BLaER1 (cell line): ENCODE measurements around the gene METTL17.
"Not testable (repeated sequence)": the region's sequence is repeated elsewhere in the genome, so short reads cannot be mapped to it uniquely, and the experiment has no call there.

ENCODE experiments used
- H3K27ac ChIP-seq: shearing (Covaris generic); formaldehyde crosslinking; 2 replicates; pipeline ENCODE4 v1.8.1; 2022
- H3K27me3 ChIP-seq: shearing (Covaris generic); formaldehyde crosslinking; 2 replicates; pipeline ENCODE4 v1.8.1; 2022
- H3K36me3 ChIP-seq: shearing (Covaris generic); formaldehyde crosslinking; 2 replicates; pipeline ENCODE4 v1.8.1; 2022
- H3K4me1 ChIP-seq: shearing (Covaris generic); formaldehyde crosslinking; 2 replicates; pipeline ENCODE4 v1.8.1; 2022
- H3K4me2 ChIP-seq: shearing (Covaris generic); formaldehyde crosslinking; 2 replicates; pipeline ENCODE4 v1.8.1; 2022
- H3K4me3 ChIP-seq: shearing (Covaris generic); formaldehyde crosslinking; 2 replicates; pipeline ENCODE4 v1.8.1; 2022
- H3K9ac ChIP-seq: shearing (Covaris generic); formaldehyde crosslinking; 2 replicates; pipeline ENCODE4 v1.8.1; 2022
- H3K9me3 ChIP-seq: shearing (Covaris generic); formaldehyde crosslinking; 2 replicates; pipeline ENCODE4 v1.8.1; 2022
- H4K20me1 ChIP-seq: shearing (Covaris generic); formaldehyde crosslinking; 2 replicates; pipeline ENCODE4 v1.8.1; 2022
- Cebpa-rat ChIP-seq: shearing (Covaris generic); IDR thresholded peaks from 2 replicates; pipeline ENCODE4 v1.8.1; 2022

The METTL17 gene

DNA sequence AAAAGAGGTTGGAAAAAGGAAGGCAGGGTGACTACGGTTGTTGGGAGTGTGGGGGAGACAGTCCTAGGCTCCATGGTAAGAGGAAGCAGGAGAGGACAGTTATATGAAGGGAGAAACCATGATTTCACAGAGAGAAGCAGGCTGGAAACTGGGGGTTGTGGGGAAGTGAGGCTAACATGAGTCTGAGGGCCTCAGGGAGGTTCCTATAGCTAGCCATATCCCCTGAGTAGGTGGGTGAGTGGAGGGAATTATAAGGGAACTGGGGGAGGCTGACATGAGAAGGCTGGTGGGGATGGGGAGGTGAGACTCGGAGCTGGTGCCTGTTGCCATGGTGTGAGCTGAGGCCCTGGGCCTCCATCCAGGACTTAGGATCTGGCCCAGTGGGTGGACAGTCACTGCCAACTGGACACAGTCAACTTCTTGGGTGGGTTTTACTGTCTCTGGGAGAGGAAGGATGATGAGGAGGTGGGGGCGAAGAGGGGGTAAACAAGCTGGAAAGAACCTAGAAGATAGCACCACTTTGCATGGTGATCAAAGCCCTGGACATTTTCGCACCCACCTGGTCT lies 43.4 kb downstream of the METTL17 start:
- no peaks in the 10 kb centered on the region for H3K9me3 ChIP-seq
- no peak overlapping the region for H3K4me2 ChIP-seq
- no peak for TF ChIP-seq Cebpa-rat
- H3K36me3 ChIP-seq: no peaks in the 10 kb centered on the region
- no peak overlapping the region for H3K9ac ChIP-seq
- H4K20me1 ChIP-seq: no peaks in the 10 kb centered on the region
- H3K27me3 ChIP-seq: no peaks in the 10 kb centered on the region
- no peaks in the 10 kb centered on the region for H3K4me1 ChIP-seq
- no peak overlapping the region for H3K27ac ChIP-seq
- H3K4me3 ChIP-seq: no peak overlapping the region

DNA sequence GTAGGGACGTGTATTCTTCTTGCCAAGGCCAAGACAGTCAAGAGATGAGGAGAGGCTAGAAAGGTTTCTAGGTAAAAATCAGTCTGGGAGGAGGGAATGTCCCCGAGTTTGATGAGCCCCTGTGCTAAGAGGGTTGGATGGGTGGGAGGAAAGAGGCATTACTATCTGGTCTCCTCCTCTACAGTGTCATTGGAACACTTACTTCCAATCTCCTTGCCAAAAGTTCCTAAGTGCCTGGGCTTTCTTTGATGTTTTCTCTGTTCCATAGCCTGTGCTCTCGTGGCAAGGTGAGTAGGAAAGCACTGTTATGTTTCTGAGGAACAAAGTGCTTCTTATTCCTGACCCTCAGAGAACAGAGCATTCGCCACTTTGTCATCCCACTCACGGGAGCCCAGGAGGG lies 44.9 kb downstream of the METTL17 start, which contains the start of gene RNASE13:
TSS of gene RNASE13 (minus strand) at position 101 of the 400 bp plus-strand sequence. CDS start 519 bp downstream, outside the sequence.
- TF ChIP-seq Cebpa-rat: no peak
- H3K4me2 ChIP-seq: no peak within 1 kb of the TSS
- no peaks in the 10 kb centered on the region for H3K27me3 ChIP-seq
- no peaks in the 10 kb centered on the region for H3K36me3 ChIP-seq
- no peak within 1 kb of the TSS for H3K9ac ChIP-seq
- no peaks in the 10 kb centered on the region for H3K4me1 ChIP-seq
- no peaks in the 10 kb centered on the region for H3K9me3 ChIP-seq
- H4K20me1 ChIP-seq: no peaks in the 10 kb centered on the region
- H3K27ac ChIP-seq: no peak within 1 kb of the TSS
- H3K4me3 ChIP-seq: no peak within 1 kb of the TSS

DNA sequence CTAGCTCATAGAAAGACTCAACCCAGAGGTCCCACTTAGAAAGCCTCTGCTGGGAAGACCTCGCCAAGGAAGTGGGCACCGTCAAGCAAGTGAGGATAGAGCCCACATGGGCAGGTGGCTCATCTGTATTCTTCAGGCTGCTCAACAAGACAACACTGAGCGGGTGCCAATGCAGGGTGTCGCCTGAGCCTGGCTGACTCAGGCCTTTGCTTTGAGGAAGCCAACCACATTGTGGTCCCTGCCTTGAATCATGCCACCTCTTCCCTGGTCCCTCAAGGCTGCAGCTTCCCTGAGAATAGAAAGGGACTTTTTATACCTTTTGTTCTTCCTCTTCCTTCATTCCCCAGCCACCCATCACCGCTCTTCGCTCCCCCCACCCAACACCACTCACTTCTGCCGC lies 47.0 kb downstream of the METTL17 start:
- Histone ChIP-seq H3K9me3 (no peaks in the 10 kb centered on the region), H3K4me3 (no peak overlapping the region), H3K27me3 (no peaks in the 10 kb centered on the region), H3K4me1 (no peaks in the 10 kb centered on the region), H3K27ac (no peak overlapping the region), H3K36me3 (no peaks in the 10 kb centered on the region), H4K20me1 (no peaks in the 10 kb centered on the region), H3K4me2 (no peak overlapping the region), H3K9ac (no peak overlapping the region)
- TF ChIP-seq Cebpa-rat: no peak

DNA sequence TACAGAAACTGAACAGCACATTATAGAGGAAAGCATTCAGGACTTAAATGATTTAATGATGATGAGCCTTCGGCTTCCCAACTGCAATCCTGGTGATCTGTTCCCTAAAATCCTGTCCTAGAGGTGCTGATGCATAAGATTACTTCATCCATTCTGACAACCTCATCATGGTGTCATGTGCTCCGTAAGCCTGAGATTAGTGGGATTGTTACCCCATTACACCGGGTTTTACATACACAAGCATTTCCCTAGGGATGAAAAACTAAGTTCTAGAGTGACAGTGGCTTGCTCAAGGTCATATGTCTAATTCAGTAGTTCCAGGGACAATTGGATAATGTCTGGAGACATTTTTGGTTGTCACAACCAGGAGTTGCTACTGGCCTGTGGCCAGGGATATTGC lies 47.4 kb downstream of the METTL17 start:
- no peak for TF ChIP-seq Cebpa-rat
- no peak overlapping the region for H3K27ac ChIP-seq
- H4K20me1 ChIP-seq: no peaks in the 10 kb centered on the region
- H3K4me2 ChIP-seq: no peak overlapping the region
- no peak overlapping the region for H3K4me3 ChIP-seq
- H3K9me3 ChIP-seq: no peaks in the 10 kb centered on the region
- H3K9ac ChIP-seq: no peak overlapping the region
- H3K36me3 ChIP-seq: no peaks in the 10 kb centered on the region
- no peaks in the 10 kb centered on the region for H3K4me1 ChIP-seq
- no peaks in the 10 kb centered on the region for H3K27me3 ChIP-seq

DNA sequence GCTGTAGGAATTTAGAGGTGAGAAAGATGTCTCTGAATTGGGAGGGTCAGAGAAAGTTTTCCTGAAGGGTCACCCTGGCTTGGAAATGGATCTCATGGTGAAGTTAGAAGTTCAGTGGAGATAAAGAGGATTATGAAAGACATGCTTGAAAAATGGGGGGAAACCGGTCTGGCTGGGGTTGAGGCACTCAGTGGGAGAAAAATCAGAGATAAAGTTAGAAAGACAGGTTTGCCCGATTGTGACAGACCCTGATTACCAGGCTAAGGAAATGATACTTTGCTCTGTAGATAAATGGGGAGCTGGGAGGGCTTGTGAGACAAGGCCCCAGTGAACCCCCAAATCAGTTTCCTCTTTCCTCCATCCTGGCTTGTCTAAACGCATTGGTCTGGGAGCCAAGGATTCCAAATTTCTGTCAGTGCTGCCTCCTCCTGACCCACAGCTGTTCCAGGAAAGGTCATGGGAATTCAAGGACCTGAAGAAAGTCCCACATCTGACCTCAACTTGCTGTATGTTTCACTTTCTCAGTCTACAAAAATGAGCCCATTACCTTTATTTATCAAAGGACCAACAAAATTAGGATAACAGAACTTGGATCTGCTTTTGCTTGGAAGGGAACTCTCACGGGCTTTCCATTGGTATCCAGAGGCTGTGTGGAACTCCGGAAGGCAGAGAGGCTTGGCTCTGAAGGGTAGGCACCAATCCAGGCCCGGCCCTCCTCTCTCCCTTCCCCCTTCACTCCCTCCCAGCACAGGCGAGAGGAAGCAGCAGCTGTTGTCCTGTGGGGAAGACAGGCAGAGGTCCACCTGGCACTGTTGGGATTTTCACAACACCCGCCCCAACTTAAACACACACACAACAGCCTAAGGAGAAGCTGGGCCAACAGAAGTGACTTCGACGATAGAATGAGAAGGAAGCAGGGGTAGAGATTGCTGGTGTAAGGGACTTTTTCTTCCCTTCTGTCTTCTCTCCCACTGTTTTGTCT lies 49.0 kb downstream of the METTL17 start:
- TF ChIP-seq Cebpa-rat: no peak
- Histone ChIP-seq H3K27me3 (no peaks in the 10 kb centered on the region), H3K4me2 (no peak overlapping the region), H3K9me3 (no peaks in the 10 kb centered on the region), H3K4me3 (no peak overlapping the region), H3K27ac (no peak overlapping the region), H4K20me1 (no peaks in the 10 kb centered on the region), H3K36me3 (no peaks in the 10 kb centered on the region), H3K9ac (no peak overlapping the region), H3K4me1 (no peaks in the 10 kb centered on the region)

DNA sequence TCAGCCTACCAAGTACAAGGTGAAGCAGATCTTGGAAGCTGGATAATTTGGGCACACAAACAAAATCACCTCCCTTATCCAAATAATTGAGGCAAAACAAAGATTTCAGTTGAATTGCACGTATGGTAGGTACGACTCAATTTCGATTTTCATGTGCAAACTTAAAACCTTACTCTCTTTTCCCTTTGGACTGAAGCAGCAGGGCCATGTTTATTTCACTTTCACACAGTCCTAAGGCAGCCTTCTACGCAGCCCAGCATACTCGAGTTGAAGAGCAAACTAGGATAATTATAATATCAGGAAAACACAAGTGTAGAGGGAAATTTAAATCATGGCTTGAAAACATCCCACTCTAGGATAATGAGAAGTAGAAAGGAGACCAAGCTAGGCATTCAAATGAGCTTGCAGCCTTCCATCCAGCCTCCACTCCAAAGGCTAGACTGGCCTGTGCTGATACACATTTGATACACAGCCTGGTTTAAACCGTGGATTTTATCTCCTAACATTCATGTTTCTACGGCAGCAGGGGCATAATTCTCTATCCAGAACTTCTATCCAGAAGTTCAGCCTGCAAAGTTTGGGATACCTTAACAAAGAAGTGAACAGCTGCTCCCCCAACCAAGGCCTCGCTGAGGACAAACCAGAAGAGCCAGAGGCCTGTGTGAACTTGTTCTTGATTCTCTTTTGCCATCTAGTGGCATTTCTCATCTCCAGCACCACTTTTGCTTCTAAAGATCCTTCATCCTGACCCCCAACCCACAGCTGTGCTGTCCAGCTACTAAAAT lies 50.0 kb downstream of the METTL17 start:
- Histone ChIP-seq H3K36me3 (no peaks in the 10 kb centered on the region), H3K9ac (no peak overlapping the region), H3K4me2 (no peak overlapping the region), H4K20me1 (no peaks in the 10 kb centered on the region), H3K4me3 (no peak overlapping the region), H3K27me3 (no peaks in the 10 kb centered on the region), H3K27ac (no peak overlapping the region), H3K4me1 (peaks cover 9% of the 10 kb centered on the region), H3K9me3 (no peaks in the 10 kb centered on the region)
- no peak for TF ChIP-seq Cebpa-rat

DNA sequence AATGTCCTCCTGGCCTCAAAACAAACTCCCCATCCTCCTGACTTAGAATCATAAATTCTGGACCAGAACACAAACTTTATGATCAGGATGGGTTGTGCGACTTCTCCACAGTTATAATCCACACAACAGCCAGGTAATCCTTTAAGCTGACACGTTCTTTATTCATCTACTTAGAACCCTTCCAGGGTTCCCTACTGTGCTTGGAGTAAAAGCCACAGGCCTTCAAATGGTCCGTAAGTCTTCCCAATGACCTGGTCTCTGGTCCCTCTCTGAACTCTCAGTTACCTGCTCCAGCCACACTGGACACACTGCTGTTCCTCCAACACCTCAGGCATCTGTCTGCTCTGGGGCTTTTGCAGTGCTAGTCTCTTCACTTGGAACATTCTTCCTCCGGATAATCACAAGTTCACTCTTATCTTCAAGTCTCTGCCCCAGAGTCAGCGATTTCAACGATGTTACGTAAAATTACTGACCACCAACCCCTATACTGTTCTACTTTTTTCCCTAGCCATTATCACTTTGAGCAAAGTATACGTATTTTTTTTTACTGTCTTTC lies 50.7 kb downstream of the METTL17 start:
- no peak overlapping the region for H3K4me3 ChIP-seq
- no peaks in the 10 kb centered on the region for H3K9me3 ChIP-seq
- no peaks in the 10 kb centered on the region for H3K36me3 ChIP-seq
- H4K20me1 ChIP-seq: no peaks in the 10 kb centered on the region
- H3K27ac ChIP-seq: no peak overlapping the region
- no peaks in the 10 kb centered on the region for H3K27me3 ChIP-seq
- peaks cover 12% of the 10 kb centered on the region for H3K4me1 ChIP-seq
- no peak overlapping the region for H3K9ac ChIP-seq
- TF ChIP-seq Cebpa-rat: no peak
- no peak overlapping the region for H3K4me2 ChIP-seq

DNA sequence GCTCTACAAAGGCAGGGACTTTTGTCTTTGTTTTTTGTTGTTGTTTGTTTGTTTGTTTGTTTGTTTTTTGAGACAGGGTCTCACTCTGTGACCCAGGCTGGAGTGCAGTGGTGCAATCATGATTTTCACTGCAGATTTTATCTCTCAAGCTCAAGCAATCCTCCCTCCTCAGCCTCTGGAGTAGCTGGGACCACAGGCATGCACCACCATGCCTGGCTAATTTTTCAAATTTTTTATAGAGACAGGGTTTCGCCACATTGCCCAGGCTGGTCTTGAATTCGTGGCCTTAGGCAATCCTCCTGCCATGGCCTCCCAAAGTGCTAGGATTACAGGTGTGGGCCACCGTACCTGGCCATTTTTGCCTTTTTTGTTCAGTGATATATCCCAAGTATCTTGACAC lies 51.2 kb downstream of the METTL17 start:
- H3K4me1 ChIP-seq: peaks cover 12% of the 10 kb centered on the region
- not testable (repeated sequence) for H3K9ac ChIP-seq, H3K9me3 ChIP-seq, H4K20me1 ChIP-seq, H3K27me3 ChIP-seq, H3K36me3 ChIP-seq, H3K27ac ChIP-seq, H3K4me2 ChIP-seq, H3K4me3 ChIP-seq

DNA sequence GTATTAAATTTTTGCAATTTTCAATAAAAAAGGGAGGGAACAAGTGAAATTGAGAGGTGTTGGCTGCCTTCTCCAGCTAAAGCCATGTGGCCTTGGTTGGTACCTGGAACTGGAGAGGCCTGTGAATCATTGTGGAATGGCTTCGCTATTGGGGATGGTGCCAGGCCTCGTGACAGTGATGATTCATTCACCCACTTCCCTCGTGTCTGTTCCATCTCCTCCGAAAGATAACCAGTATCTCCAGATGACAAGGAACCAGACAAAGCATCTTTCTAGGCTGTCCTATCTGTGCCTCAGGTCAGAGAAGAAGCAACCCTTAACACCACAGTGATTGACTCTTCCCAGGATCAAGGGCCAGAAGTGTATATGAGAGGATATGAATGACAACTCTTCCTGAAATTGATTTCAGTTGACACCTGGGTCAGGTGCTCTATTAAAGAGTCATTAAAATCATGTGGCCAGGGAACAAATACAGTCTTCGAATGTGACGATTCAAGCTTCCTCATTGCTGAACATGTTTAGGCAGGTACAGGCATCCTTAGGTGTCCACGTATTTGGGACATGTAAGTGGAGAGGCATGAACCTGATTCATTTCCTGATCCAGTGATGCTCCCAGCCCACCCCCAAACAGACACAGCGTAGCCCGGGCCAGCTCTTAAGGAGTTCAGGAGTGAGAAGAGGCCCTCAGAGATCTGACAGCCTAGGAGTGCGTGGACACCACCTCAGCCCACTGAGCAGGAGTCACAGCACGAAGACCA lies 52.1 kb downstream of the METTL17 start, which contains the start of gene RNASE7:
TSS of gene RNASE7 (plus strand) at position 687 of the 758 bp plus-strand sequence. CDS start 631 bp downstream, outside the sequence.
- Histone ChIP-seq H3K27me3 (no peaks in the 10 kb centered on the region), H3K4me3 (no peak within 1 kb of the TSS), H3K4me2 (no peak within 1 kb of the TSS), H3K27ac (no peak within 1 kb of the TSS), H3K36me3 (no peaks in the 10 kb centered on the region), H3K9ac (no peak within 1 kb of the TSS), H4K20me1 (no peaks in the 10 kb centered on the region), H3K9me3 (no peaks in the 10 kb centered on the region), H3K4me1 (peaks cover 12% of the 10 kb centered on the region)
- no peak for TF ChIP-seq Cebpa-rat
